CD14-positive monocyte (primary cell): ENCODE data around the gene IFFO2. TPM values are rescaled to one million over a fixed set of nuclear protein-coding genes. Genes with fewer than 3 reads are reported as not detected.

ENCODE experiments used
- DNase-seq, 3 donors: peaks; one replicate each; pipeline ENCODE4 v3.0.0-alpha.2; 2011 to 2022
- H2AFZ ChIP-seq: 2 replicates; pipeline ENCODE4 v1.6.0; 2012; ENCODE audit warnings: mild to moderate bottlenecking, low read depth, low read length, inconsistent platforms; ENCODE audit not compliant: insufficient read depth, poor library complexity, severe bottlenecking
- H3K27ac ChIP-seq, 2 donors: 1 replicate in 1 of 2; 2 replicates in 1 of 2; pipeline ENCODE4 v1.5.1; 2012 to 2013; ENCODE audit warnings: low read length in 2 of 2, control low read depth in 1 of 2, inconsistent platforms in 1 of 2, low read depth in 1 of 2, mild to moderate bottlenecking in 1 of 2
- H3K27me3 ChIP-seq, 2 donors: one replicate each; pipeline versions ENCODE4 v1.6.0 to v1.6.1; 2011 to 2013; ENCODE audit warnings: low read length in 2 of 2; ENCODE audit not compliant: control insufficient read depth in 2 of 2, insufficient read depth in 2 of 2
- H3K36me3 ChIP-seq, 2 donors: replicated peaks in 1 of 2; 1 replicate in 1 of 2; 2 replicates in 1 of 2; pipeline versions ENCODE4 v1.5.1 to v1.6.1; 2012 to 2013; ENCODE audit warnings: low read length in 2 of 2, control low read depth in 1 of 2, inconsistent platforms in 1 of 2, mild to moderate bottlenecking in 1 of 2; ENCODE audit not compliant: insufficient read depth in 2 of 2, control insufficient read depth in 1 of 2
- H3K4me1 ChIP-seq, 2 donors: 1 replicate in 1 of 2; 2 replicates in 1 of 2; pipeline versions ENCODE4 v1.5.1 to v1.6.1; 2012 to 2013; ENCODE audit warnings: low read length in 2 of 2, control low read depth in 1 of 2, inconsistent platforms in 1 of 2, mild to moderate bottlenecking in 1 of 2, moderate library complexity in 1 of 2; ENCODE audit not compliant: insufficient read depth in 2 of 2, control insufficient read depth in 1 of 2
- H3K4me2 ChIP-seq: replicated peaks from 2 replicates; pipeline ENCODE3; 2012; ENCODE audit warnings: low read length, moderate library complexity, mild to moderate bottlenecking; ENCODE audit not compliant: poor library complexity, severe bottlenecking; ENCODE audit errors: extremely low read depth
- H3K4me3 ChIP-seq, 3 experiments: fragments of 200-600 bp in 1 of 3; sonication (generic) in 1 of 3; replicated peaks in 1 of 3; 1 replicate in 2 of 3; 2 replicates in 1 of 3; pipeline ENCODE4 v1.5.1; 2011 to 2013; ENCODE audit warnings: low read length in 3 of 3, mild to moderate bottlenecking in 3 of 3, control low read depth in 2 of 3, low read depth in 2 of 3, inconsistent platforms in 1 of 3, moderate library complexity in 1 of 3
- H3K79me2 ChIP-seq: 2 replicates; pipeline ENCODE4 v1.6.0; 2012; ENCODE audit warnings: mild to moderate bottlenecking, control low read depth, inconsistent platforms, low read length, moderate library complexity; ENCODE audit not compliant: insufficient read depth
- H3K9ac ChIP-seq: 2 replicates; pipeline ENCODE4 v1.6.0; 2017; ENCODE audit warnings: low read length, mild to moderate bottlenecking; ENCODE audit not compliant: insufficient read depth, poor library complexity, severe bottlenecking
- H3K9me3 ChIP-seq, 2 donors: replicated peaks in 1 of 2; 1 replicate in 1 of 2; 2 replicates in 1 of 2; pipeline versions ENCODE4 v1.5.1 to v1.6.1; 2012 to 2013; ENCODE audit warnings: low read length in 2 of 2, control low read depth in 1 of 2; ENCODE audit not compliant: control insufficient read depth in 1 of 2, insufficient read depth in 1 of 2
- H4K20me1 ChIP-seq: 2 replicates; pipeline ENCODE4 v1.6.0; 2012; ENCODE audit warnings: mild to moderate bottlenecking, low read length, control low read depth, moderate library complexity; ENCODE audit not compliant: insufficient read depth
- H3K27ac Mint-ChIP-seq, 7 donors: one replicate each; pipeline ENCODE4 v1.8.0; 2020; ENCODE audit warnings: mild to moderate bottlenecking in 7 of 7, mixed read lengths in 7 of 7, moderate library complexity in 6 of 7, inconsistent platforms in 2 of 7
- H3K27me3 Mint-ChIP-seq, 3 donors: one replicate each; pipeline ENCODE4 v1.8.0; 2021 to 2022; ENCODE audit warnings: low read depth in 3 of 3, mild to moderate bottlenecking in 3 of 3, mixed read lengths in 3 of 3, moderate library complexity in 3 of 3, inconsistent platforms in 1 of 3
- H3K36me3 Mint-ChIP-seq, 2 donors: one replicate each; pipeline ENCODE4 v1.8.0; 2020; ENCODE audit warnings: mixed read lengths in 2 of 2, inconsistent platforms in 1 of 2, mild to moderate bottlenecking in 1 of 2
- H3K4me1 Mint-ChIP-seq: one replicate; pipeline ENCODE4 v1.8.0; 2020; ENCODE audit warnings: mild to moderate bottlenecking, mixed read lengths
- H3K4me3 Mint-ChIP-seq, 2 donors: one replicate each; pipeline ENCODE4 v1.8.0; 2020; ENCODE audit warnings: mild to moderate bottlenecking in 2 of 2, mixed read lengths in 2 of 2, moderate library complexity in 1 of 2
- H3K9me3 Mint-ChIP-seq, 7 donors: one replicate each; pipeline ENCODE4 v1.8.0; 2020 to 2022; ENCODE audit warnings: mixed read lengths in 7 of 7, mild to moderate bottlenecking in 6 of 7, moderate library complexity in 6 of 7, inconsistent platforms in 2 of 7
- WGBS: methylation state at CpG from one replicate; pipeline ENCODE4 v1.1.5; 2013; ENCODE audit warnings: missing lambda C conversion rate; ENCODE audit not compliant: insufficient coverage; 5-methylcytosine and 5-hydroxymethylcytosine counted together
- intact Hi-C, 2 donors: fragments of 100-400 bp; cut with micrococcal nuclease; formaldehyde crosslinking; loops; one replicate each; pipeline versions ENCODE4 v1.15.0 to v1.15.1; 2023
- polyA plus RNA-seq, 3 donors: library from polyadenylated mRNA; depleted of rRNA in 1 of 3; unstranded in 2 of 3; stranded (reverse) in 1 of 3; fragments of 300-500 nt in 2 of 3; fragments of >200 nt in 1 of 3; fragmentation: Illumina TruSeq in 2 of 3; gene quantifications; 1 replicate in 2 of 3; 2 replicates in 1 of 3; pipeline ENCODE4 v1.2.3, GENCODE V29; 2012 to 2021
- TF ChIP-seq, protein P1 (sequence below): fragments of 200-600 bp; IDR thresholded peaks from one replicate; pipeline ENCODE4 v1.8.0; 2022; ENCODE audit warnings: antibody characterized with exemption, mild to moderate bottlenecking

IFFO2 gene
- polyA plus RNA-seq, 3 donors = 0.78 to 17.5 (median 0.94) TPM

DNA sequence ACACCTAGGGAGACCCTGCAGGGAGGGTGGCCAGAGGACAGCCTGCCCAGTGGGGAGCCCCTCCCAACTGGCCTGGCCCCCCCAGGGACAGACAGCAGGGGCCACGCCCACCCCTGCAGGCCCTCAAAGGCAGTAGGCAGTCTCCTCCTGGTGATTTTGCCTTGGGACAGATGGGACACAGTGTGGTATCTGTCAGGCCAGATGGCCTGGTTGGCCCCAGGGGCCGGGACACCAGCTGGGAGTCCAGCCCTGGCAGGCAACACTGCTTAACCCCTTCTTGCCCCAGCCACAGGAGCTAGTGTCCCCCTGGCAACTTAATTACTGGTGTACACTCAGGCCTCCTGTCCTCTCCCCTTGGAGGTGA is 17.8 kb downstream of the IFFO2 start:
- H3K79me2 ChIP-seq = peaks cover 4% of the 10 kb centered on the region
- intact Hi-C loops = no loop called here
- H3K27me3 ChIP-seq = no peaks in the 10 kb centered on the region
- H3K27ac Mint-ChIP-seq = no peak overlapping the region
- H3K4me1 Mint-ChIP-seq = peaks cover 22% of the 10 kb centered on the region
- no peak overlapping the region for H3K4me3 ChIP-seq
- H3K4me3 Mint-ChIP-seq = no peak overlapping the region
- no peak overlapping the region for H3K9ac ChIP-seq
- peaks cover 89% of the 10 kb centered on the region for H4K20me1 ChIP-seq
- WGBS = 86% methylated on average over 2 of the region's 2 CpGs
- no peaks in the 10 kb centered on the region for H3K9me3 ChIP-seq
- H3K27ac ChIP-seq = no peak overlapping the region
- no peaks in the 10 kb centered on the region for H3K9me3 Mint-ChIP-seq
- H3K27me3 Mint-ChIP-seq = peaks cover 0 to 4% (median 3%) of the 10 kb centered on the region in 3 donors
- TF ChIP-seq, protein P1, sequence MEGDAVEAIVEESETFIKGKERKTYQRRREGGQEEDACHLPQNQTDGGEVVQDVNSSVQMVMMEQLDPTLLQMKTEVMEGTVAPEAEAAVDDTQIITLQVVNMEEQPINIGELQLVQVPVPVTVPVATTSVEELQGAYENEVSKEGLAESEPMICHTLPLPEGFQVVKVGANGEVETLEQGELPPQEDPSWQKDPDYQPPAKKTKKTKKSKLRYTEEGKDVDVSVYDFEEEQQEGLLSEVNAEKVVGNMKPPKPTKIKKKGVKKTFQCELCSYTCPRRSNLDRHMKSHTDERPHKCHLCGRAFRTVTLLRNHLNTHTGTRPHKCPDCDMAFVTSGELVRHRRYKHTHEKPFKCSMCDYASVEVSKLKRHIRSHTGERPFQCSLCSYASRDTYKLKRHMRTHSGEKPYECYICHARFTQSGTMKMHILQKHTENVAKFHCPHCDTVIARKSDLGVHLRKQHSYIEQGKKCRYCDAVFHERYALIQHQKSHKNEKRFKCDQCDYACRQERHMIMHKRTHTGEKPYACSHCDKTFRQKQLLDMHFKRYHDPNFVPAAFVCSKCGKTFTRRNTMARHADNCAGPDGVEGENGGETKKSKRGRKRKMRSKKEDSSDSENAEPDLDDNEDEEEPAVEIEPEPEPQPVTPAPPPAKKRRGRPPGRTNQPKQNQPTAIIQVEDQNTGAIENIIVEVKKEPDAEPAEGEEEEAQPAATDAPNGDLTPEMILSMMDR = no peak
- H2AFZ ChIP-seq = no peak overlapping the region
- no peak for DNase-seq
- H3K36me3 Mint-ChIP-seq = peaks cover 4% of the 10 kb centered on the region in 2 donors
- H3K4me1 ChIP-seq = peaks cover 10 to 17% of the 10 kb centered on the region in 2 donors
- no peaks in the 10 kb centered on the region for H3K36me3 ChIP-seq
- H3K4me2 ChIP-seq = no peak overlapping the region

DNA sequence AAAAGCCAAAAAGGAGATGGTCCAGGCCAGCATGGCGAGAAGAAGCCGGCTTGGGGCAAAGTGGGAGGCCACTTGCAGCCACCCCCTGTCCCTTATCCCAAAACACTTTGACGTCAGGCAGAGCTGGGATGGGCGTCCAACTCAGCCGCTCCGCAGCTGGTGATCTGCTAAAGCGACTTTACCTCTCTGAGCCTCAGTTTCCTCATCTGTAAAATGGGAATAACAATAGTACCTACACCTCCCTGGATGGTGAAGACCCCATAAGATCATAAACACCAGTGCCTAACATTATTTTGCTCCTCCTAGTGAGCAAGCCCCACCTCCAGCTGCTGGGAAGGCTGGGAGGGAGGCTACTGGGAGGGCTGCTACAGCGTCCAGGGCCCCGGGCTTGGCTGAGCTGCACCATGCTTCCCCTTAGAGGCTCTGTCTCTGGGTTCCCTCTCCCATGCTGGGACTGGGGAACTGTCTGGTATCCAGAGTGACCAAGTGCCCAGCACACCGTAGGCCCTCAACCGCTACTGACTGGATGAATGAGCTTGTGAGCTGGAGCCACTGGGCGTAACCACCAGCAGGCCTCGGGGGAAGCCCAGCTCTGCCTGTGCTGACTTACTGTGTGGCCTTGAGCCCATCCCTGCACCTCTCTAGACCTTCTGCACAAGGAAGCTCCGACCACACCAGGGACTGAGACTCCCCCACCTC is 18.3 kb downstream of the IFFO2 start:
- H3K4me1 Mint-ChIP-seq = peaks cover 18% of the 10 kb centered on the region
- Histone ChIP-seq H4K20me1 (peaks cover 89% of the 10 kb centered on the region), H3K36me3 (no peaks in the 10 kb centered on the region), H3K9me3 (no peaks in the 10 kb centered on the region), H3K4me1 (peaks cover 10 to 17% of the 10 kb centered on the region in 2 donors), H3K79me2 (peaks cover 4% of the 10 kb centered on the region), H2AFZ (no peak overlapping the region), H3K27ac (no peak overlapping the region), H3K4me2 (no peak overlapping the region), H3K27me3 (no peaks in the 10 kb centered on the region), H3K9ac (no peak overlapping the region), H3K4me3 (no peak overlapping the region)
- no peaks in the 10 kb centered on the region for H3K36me3 Mint-ChIP-seq
- H3K4me3 Mint-ChIP-seq = no peak overlapping the region
- intact Hi-C loops = no loop called here
- TF ChIP-seq, protein P1 = no peak
- DNase-seq = no peak
- peaks cover 0 to 4% (median 3%) of the 10 kb centered on the region in 3 donors for H3K27me3 Mint-ChIP-seq
- 93% methylated on average over 9 of the region's 14 CpGs for WGBS
- H3K27ac Mint-ChIP-seq = no peak overlapping the region
- no peaks in the 10 kb centered on the region for H3K9me3 Mint-ChIP-seq
